ENCODE data around the gene LRRC38.
"Not testable (repeated sequence)": the region's sequence is repeated elsewhere in the genome, so short reads cannot be mapped to it uniquely, and the experiment has no call there.

The LRRC38 gene

GRCh38 chr1:13443335-13443979 lies 70.3 kb downstream of the LRRC38 start:
- no peak for DNase-seq (ENCODE audit: low spot score)
- no peak for TF ChIP-seq CTCF (IDR thresholded peaks at IDR 0.05; ENCODE audit: extremely low read depth, missing control alignments)

GRCh38 chr1:13439104-13439783 lies 74.6 kb downstream of the LRRC38 start:
- not testable (repeated sequence) for DNase-seq (ENCODE audit: low spot score)

- no peak for TF ChIP-seq CTCF (IDR thresholded peaks at IDR 0.05; ENCODE audit: extremely low read depth, missing control alignments)
- DNase-seq (ENCODE audit: low spot score), result no peak
These were observed 78.3 kb downstream of the LRRC38 start for GRCh38 chr1:13435458-13435857.

GRCh38 chr1:13433694-13434358 lies 80.0 kb downstream of the LRRC38 start:
- DNase-seq (ENCODE audit: low spot score), result not testable (repeated sequence)

GRCh38 chr1:13432251-13432650 lies 81.6 kb downstream of the LRRC38 start:
- TF ChIP-seq CTCF (IDR thresholded peaks at IDR 0.05; ENCODE audit: extremely low read depth, missing control alignments), result no peak
- no peak for DNase-seq (ENCODE audit: low spot score)

GRCh38 chr1:13430495-13430894 lies 83.3 kb downstream of the LRRC38 start:
- no peak for DNase-seq (ENCODE audit: low spot score)
- TF ChIP-seq CTCF (IDR thresholded peaks at IDR 0.05; ENCODE audit: extremely low read depth, missing control alignments), result no peak
